Activated CD4-positive, alpha-beta T cell treated with anti-CD3 and anti-CD28 coated beads for 36 hours (primary cell): ENCODE measurements around the gene LHFPL5. TPM values are rescaled to one million over a fixed set of nuclear protein-coding genes. Genes with fewer than 3 reads are reported as not detected.

Experiments used
- ATAC-seq: fragments of 200-7000 bp; cut with Tn5 transposase; one replicate; pipeline ENCODE4 v1.10.0; 2021; ENCODE audit warnings: mild to moderate bottlenecking, moderate library complexity
- CTCF ChIA-PET: fragments of 350-600 bp; sonication (Branson Sonifier 250); formaldehyde crosslinking; loops from one replicate; lab custom pipeline; 2021; ENCODE audit warnings: antibody characterized with exemption; lab: Charles Lee
- POLR2A ChIA-PET: fragments of 350-600 bp; sonication (Branson Sonifier 250); formaldehyde crosslinking; loops from one replicate; lab custom pipeline; 2021; ENCODE audit warnings: antibody characterized with exemption, inconsistent platforms; lab: Charles Lee
- DNase-seq: peaks from one replicate; pipeline ENCODE4 v3.0.0-alpha.2; 2020
- H3K27ac Mint-ChIP-seq: one replicate; pipeline ENCODE4 v1.8.0; 2021; ENCODE audit warnings: mixed read lengths
- H3K27me3 Mint-ChIP-seq: one replicate; pipeline ENCODE4 v1.8.0; 2021; ENCODE audit warnings: mixed read lengths
- H3K36me3 Mint-ChIP-seq: one replicate; pipeline ENCODE4 v1.8.0; 2021; ENCODE audit warnings: low read depth, mixed read lengths
- H3K4me1 Mint-ChIP-seq: one replicate; pipeline ENCODE4 v1.8.0; 2021; ENCODE audit warnings: mixed read lengths
- H3K4me3 Mint-ChIP-seq: one replicate; pipeline ENCODE4 v1.8.0; 2021; ENCODE audit warnings: mild to moderate bottlenecking, moderate library complexity, mixed read lengths
- H3K9me3 Mint-ChIP-seq: one replicate; pipeline ENCODE4 v1.8.0; 2021; ENCODE audit warnings: low read depth, mixed read lengths
- intact Hi-C, 2 experiments: fragments of 100-400 bp; cut with DNase I in 1 of 2; cut with micrococcal nuclease in 1 of 2; formaldehyde crosslinking; loops; one replicate each; pipeline versions ENCODE4 v1.14.2 to v1.15.1; 2022 to 2024; cut with DNase I, micrococcal nuclease
- total RNA-seq, 2 experiments: library from RNA; stranded (reverse); gene quantifications; one replicate each; pipeline ENCODE4 v1.2.3, GENCODE V29; 2021

LHFPL5 gene
- total RNA-seq, 2 experiments from 2014 or later = not detected

DNA sequence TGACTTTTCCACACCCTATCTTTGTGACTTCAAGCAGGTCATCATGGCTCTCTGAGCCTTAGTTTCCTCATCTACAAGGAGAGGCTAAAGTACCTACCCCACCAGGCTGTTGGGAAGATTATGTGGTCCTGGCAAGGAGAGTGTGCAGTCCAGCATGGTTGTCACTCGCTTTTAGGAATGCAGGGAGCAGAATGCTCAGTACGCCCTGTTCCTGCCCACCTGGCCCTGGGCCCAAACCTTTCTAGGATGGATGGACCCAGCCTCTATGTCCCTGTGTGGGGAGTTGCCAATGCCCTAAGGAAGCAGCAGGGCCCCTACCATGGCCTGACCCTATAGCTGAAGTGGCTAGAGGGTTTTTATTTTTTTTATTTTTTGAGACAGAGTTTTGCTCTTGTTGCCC is 26.7 kb upstream of the LHFPL5 start:
- Mint-ChIP-seq H3K4me3 (no peak overlapping the region), H3K4me1 (peaks cover 5% of the 10 kb centered on the region), H3K27me3 (peaks cover 29% of the 10 kb centered on the region), H3K36me3 (no peaks in the 10 kb centered on the region), H3K27ac (no peak overlapping the region), H3K9me3 (no peaks in the 10 kb centered on the region)
- ChIA-PET CTCF (no interaction called here), POLR2A (no interaction called here)
- ATAC-seq = no peak
- DNase-seq = no peak
- intact Hi-C loops = no loop called here

DNA sequence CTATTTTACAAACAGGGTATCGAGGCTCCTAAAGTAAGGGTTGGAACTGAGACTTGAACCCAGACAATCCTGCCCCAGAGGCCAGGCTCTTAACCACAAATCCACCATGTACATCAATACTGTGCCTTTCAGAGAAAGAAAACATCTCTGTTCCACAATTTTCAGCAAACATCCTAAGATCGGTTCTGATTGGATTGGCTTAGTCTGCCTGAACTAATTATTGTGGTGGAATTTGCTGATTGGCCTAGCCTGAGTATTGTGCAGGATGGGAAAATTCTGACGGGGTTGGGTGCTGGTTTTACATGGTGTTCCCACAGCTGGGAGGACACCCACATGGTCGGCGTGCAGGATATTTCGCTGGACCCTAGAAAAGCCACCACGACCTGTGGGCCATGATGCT is 24.4 kb upstream of the LHFPL5 start, which contains the start of gene CLPSL1:
Gene CLPSL1 (plus strand): TSS at position 301 of the 400 bp plus-strand sequence. CDS start 92 bp downstream, at position 393.
- ChIA-PET POLR2A (no interaction called here), CTCF (no interaction called here)
- H3K4me1 Mint-ChIP-seq = peaks cover 5% of the 10 kb centered on the region
- no peak within 1 kb of the TSS for H3K27ac Mint-ChIP-seq
- peaks cover 26% of the 10 kb centered on the region for H3K27me3 Mint-ChIP-seq
- ATAC-seq = no peak
- no peaks in the 10 kb centered on the region for H3K9me3 Mint-ChIP-seq
- DNase-seq = no peak
- H3K36me3 Mint-ChIP-seq = no peaks in the 10 kb centered on the region
- intact Hi-C loops = no loop called here
- H3K4me3 Mint-ChIP-seq = no peak within 1 kb of the TSS

GRCh38 chr6:35781290-35781689 is 23.9 kb upstream of the LHFPL5 start:
- H3K9me3 Mint-ChIP-seq = no peaks in the 10 kb centered on the region
- peaks cover 5% of the 10 kb centered on the region for H3K4me1 Mint-ChIP-seq
- no peaks in the 10 kb centered on the region for H3K36me3 Mint-ChIP-seq
- CTCF ChIA-PET = no interaction called here
- H3K4me3 Mint-ChIP-seq = no peak overlapping the region
- no peak overlapping the region for H3K27ac Mint-ChIP-seq
- DNase-seq = no peak
- H3K27me3 Mint-ChIP-seq = peaks cover 23% of the 10 kb centered on the region
- intact Hi-C loops = no loop called here
- ATAC-seq = no peak
- POLR2A ChIA-PET = no interaction called here

- Mint-ChIP-seq H3K4me1 (peaks cover 2% of the 10 kb centered on the region), H3K4me3 (no peak overlapping the region), H3K27ac (no peak overlapping the region), H3K36me3 (no peaks in the 10 kb centered on the region), H3K27me3 (peaks cover 24% of the 10 kb centered on the region), H3K9me3 (no peaks in the 10 kb centered on the region)
- DNase-seq (no peak), ATAC-seq (no peak)
- intact Hi-C loops = no loop called here
- ChIA-PET POLR2A (no interaction called here), CTCF (no interaction called here)
These were observed 22.7 kb upstream of the LHFPL5 start for GRCh38 chr6:35782424-35782823.

- H3K9me3 Mint-ChIP-seq = no peaks in the 10 kb centered on the region
- H3K27ac Mint-ChIP-seq = no peak overlapping the region
- H3K36me3 Mint-ChIP-seq = no peaks in the 10 kb centered on the region
- no peaks in the 10 kb centered on the region for H3K4me1 Mint-ChIP-seq
- DNase-seq (no peak), ATAC-seq (no peak)
- no peak overlapping the region for H3K4me3 Mint-ChIP-seq
- peaks cover 32% of the 10 kb centered on the region for H3K27me3 Mint-ChIP-seq
- CTCF ChIA-PET = no interaction called here
- POLR2A ChIA-PET = no interaction called here
- intact Hi-C loops = no loop called here
These were observed 21.0 kb upstream of the LHFPL5 start for GRCh38 chr6:35784200-35784599.

GRCh38 chr6:35786272-35786671 is 18.9 kb upstream of the LHFPL5 start:
- ATAC-seq (no peak), DNase-seq (no peak)
- Mint-ChIP-seq H3K9me3 (no peaks in the 10 kb centered on the region), H3K36me3 (no peaks in the 10 kb centered on the region), H3K4me3 (no peak overlapping the region), H3K27me3 (peaks cover 34% of the 10 kb centered on the region), H3K27ac (no peak overlapping the region), H3K4me1 (no peaks in the 10 kb centered on the region)
- POLR2A ChIA-PET = interaction anchor here (1.3 kb wide), 1 partner anchor 13 kb away, joined by 5 read pairs; no protein-coding TSS in a partner anchor
- CTCF ChIA-PET = interaction anchor here (0.6 kb wide), 1 partner anchor 462 kb away, joined by 5 read pairs; no protein-coding TSS in a partner anchor
- intact Hi-C loops = no loop called here

- H3K36me3 Mint-ChIP-seq = no peaks in the 10 kb centered on the region
- no peak overlapping the region for H3K27ac Mint-ChIP-seq
- H3K9me3 Mint-ChIP-seq = no peaks in the 10 kb centered on the region
- H3K4me3 Mint-ChIP-seq = no peak overlapping the region
- ChIA-PET CTCF (interaction anchor here (0.5 to 0.6 kb wide), 2 partner anchors 462 to 553 kb away, joined by 3 to 5 read pairs; no protein-coding TSS in a partner anchor), POLR2A (interaction anchor here (1.3 kb wide), 1 partner anchor 12 kb away, joined by 5 read pairs; no protein-coding TSS in a partner anchor)
- no peak for DNase-seq
- peaks cover 34% of the 10 kb centered on the region for H3K27me3 Mint-ChIP-seq
- H3K4me1 Mint-ChIP-seq = no peaks in the 10 kb centered on the region
- ATAC-seq = no peak
- intact Hi-C loops = loop anchor here (1.0 kb wide), 1 partner anchor 11 kb away; no protein-coding TSS in a partner anchor
These were observed 18.3 kb upstream of the LHFPL5 start for GRCh38 chr6:35786810-35787209.

DNA sequence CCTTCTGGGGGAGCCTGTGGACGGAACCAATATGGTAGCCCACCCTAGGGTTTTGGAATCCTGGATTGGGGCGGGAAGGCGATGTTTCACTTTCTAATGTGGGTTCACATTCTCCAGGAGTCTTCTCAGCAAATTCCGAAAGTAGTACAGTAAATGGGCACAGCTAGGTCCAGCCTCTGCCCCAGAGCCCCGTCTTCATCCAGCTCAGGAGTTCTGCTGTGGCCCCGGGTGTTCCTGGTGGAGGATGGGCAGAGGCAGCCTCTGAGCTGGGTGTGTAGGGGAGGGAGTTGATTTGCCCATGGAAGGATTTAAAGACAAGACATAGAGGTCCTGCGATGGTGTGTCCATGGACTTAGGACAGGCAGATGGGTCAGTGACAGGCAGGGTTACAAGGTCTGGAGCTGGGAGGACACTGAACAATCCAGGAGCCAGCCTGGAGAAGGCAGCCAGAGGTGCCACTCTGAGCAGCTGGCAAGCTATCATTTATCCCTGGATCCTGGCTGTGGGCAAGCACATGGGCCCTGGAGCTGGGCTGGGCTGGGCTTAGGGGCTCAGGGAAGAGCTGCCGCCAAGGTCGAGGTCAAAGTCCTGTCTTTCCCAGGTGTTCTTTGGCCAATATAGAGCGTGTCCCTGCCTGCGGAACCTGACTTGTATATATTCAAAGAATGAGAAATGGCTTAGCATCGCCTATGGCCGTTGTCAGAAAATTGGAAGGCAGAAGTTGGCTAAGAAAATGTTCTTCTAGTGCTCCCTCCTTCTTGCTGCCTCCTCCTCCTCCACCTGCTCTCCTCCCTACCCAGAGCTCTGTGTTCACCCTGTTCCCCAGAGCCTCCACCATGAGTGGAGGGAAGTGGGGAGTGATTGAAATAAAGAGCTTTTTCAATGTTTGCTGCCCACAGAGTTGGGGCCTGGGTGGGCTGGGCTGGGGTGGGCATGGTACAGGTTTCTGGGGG is 17.6 kb upstream of the LHFPL5 start:
- Mint-ChIP-seq H3K27me3 (peaks cover 28% of the 10 kb centered on the region), H3K27ac (no peak overlapping the region), H3K4me3 (no peak overlapping the region), H3K9me3 (no peaks in the 10 kb centered on the region), H3K36me3 (no peaks in the 10 kb centered on the region), H3K4me1 (no peaks in the 10 kb centered on the region)
- ChIA-PET POLR2A (interaction anchor here (0.6 to 1.3 kb wide), 2 partner anchors 11 kb away, joined by 3 to 5 read pairs; no protein-coding TSS in a partner anchor), CTCF (interaction anchor here (0.5 to 1.3 kb wide), 2 partner anchors 16 to 552 kb away, joined by 3 to 6 read pairs; no protein-coding TSS in a partner anchor)
- no peak for ATAC-seq
- intact Hi-C loops = loop anchor here (1.0 kb wide), 1 partner anchor 11 kb away; no protein-coding TSS in a partner anchor
- no peak for DNase-seq

- POLR2A ChIA-PET = no interaction called here
- CTCF ChIA-PET = interaction anchor here (1.3 kb wide), 1 partner anchor 15 kb away, joined by 6 read pairs; no protein-coding TSS in a partner anchor
- Mint-ChIP-seq H3K4me1 (no peaks in the 10 kb centered on the region), H3K4me3 (no peak overlapping the region), H3K36me3 (no peaks in the 10 kb centered on the region), H3K27ac (no peak overlapping the region), H3K27me3 (peaks cover 28% of the 10 kb centered on the region), H3K9me3 (no peaks in the 10 kb centered on the region)
- no peak for ATAC-seq
- no peak for DNase-seq
- intact Hi-C loops = no loop called here
These were observed 16.6 kb upstream of the LHFPL5 start for GRCh38 chr6:35788423-35788982.

DNA sequence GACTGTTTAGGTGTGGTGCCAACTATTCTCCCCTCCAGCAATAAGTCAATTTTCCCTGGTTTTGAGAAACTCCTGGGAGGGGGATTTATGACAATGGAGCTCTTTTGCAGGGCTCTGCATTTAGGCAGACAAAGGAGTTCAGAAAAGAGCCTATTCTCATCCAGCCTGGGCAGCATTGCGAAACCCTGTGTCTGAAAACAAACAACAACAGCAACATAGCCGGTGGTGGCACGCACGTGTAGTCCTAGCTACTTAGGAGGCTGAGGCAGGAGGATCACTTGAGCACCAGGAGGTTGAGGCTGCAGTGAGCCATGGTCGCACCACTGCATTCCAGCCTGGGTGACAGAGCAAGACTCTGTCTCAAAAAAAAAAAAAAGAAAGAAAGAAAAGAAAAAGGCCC is 14.5 kb upstream of the LHFPL5 start:
- peaks cover 25% of the 10 kb centered on the region for H3K27me3 Mint-ChIP-seq
- H3K36me3 Mint-ChIP-seq = no peaks in the 10 kb centered on the region
- H3K27ac Mint-ChIP-seq = no peak overlapping the region
- DNase-seq (no peak), ATAC-seq (no peak)
- H3K4me3 Mint-ChIP-seq = no peak overlapping the region
- H3K9me3 Mint-ChIP-seq = no peaks in the 10 kb centered on the region
- ChIA-PET POLR2A (no interaction called here), CTCF (no interaction called here)
- no peaks in the 10 kb centered on the region for H3K4me1 Mint-ChIP-seq
- intact Hi-C loops = no loop called here

- POLR2A ChIA-PET = no interaction called here
- no peaks in the 10 kb centered on the region for H3K9me3 Mint-ChIP-seq
These were observed 10.4 kb upstream of the LHFPL5 start for GRCh38 chr6:35794536-35795452.

More at GRCh38 chr6:35794536-35795452, 10.4 kb upstream of the LHFPL5 start:
- H3K4me1 Mint-ChIP-seq = no peaks in the 10 kb centered on the region
- H3K27ac Mint-ChIP-seq = no peak overlapping the region
- H3K36me3 Mint-ChIP-seq = no peaks in the 10 kb centered on the region
- no peak overlapping the region for H3K4me3 Mint-ChIP-seq
- intact Hi-C loops = no loop called here
- CTCF ChIA-PET = interaction anchor here (0.6 kb wide), 1 partner anchor 579 kb away, joined by 3 read pairs; no protein-coding TSS in a partner anchor
- H3K27me3 Mint-ChIP-seq = peaks cover 3% of the 10 kb centered on the region
- no peak for DNase-seq
- no peak for ATAC-seq
